ENCODE measurements around the gene FAM180A. TPM values are rescaled to one million over a fixed set of nuclear protein-coding genes. Genes with fewer than 3 reads are reported as not detected.

FAM180A gene
- total and polyA plus RNA-seq, 2 donors (not counting 1 experiment from before 2014, with no cell fraction given), result not detected

DNA sequence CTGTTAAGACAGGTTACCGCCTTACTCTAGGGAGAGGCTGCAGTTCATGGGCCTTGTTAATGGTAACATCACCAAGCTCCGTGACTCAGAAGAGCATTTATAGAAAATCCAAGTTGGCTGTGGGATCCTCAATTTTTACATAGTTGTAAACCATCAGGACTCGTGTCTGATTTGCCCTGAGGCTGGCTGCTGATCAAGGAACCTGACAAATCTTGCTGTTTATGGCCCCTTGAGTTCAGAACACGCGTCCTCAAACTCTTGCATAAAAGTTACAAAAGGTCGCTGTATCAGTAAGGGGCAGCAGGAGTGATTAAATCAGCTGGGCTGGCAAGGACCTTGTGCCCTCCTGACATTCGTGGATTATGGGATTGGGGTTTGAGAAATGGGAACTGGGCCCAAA, 25.2 kb downstream of the FAM180A start:
- ATAC-seq (ENCODE audit: low read depth) (no peak), DNase-seq (no peak)
- no peak overlapping the region for H3K4me3 Mint-ChIP-seq
- Histone ChIP-seq H3K27ac (ENCODE audit: low read length in 2 of 2) (no peak overlapping the region), H2AFZ (ENCODE audit: insufficient read depth, low read depth, low read length, poor library complexity, severe bottlenecking) (no peak overlapping the region), H3K4me2 (replicated peaks; ENCODE audit: low read depth, low read length, poor library complexity, severe bottlenecking) (no peak overlapping the region), H3K27me3 (replicated peaks in 1 of 4; ENCODE audit: control extremely low read depth in 1 of 4, control insufficient read depth in 3 of 4, insufficient read depth in 4 of 4, low read length in 3 of 4) (peaks cover 0 to 3% (median 0%) of the 10 kb centered on the region in 4 experiments), H3K36me3 (replicated peaks in 1 of 2; ENCODE audit: control extremely low read depth in 1 of 2, control insufficient read depth in 1 of 2, extremely low read depth in 1 of 2, insufficient read depth in 2 of 2, low read length in 1 of 2) (no peaks in the 10 kb centered on the region), H4K20me1 (ENCODE audit: control insufficient read depth, insufficient read depth, low read length, poor library complexity, severe bottlenecking) (no peaks in the 10 kb centered on the region), H3K79me2 (ENCODE audit: control insufficient read depth, insufficient read depth, low read length) (no peaks in the 10 kb centered on the region), H3K4me1 (ENCODE audit: control insufficient read depth in 2 of 2, insufficient read depth in 2 of 2, low read length in 2 of 2) (no peaks in the 10 kb centered on the region), H3K9ac (ENCODE audit: low read length) (no peak overlapping the region), H3K4me3 (ENCODE audit: control extremely low read depth in 1 of 5, extremely low read depth in 1 of 5, insufficient read depth in 1 of 5, low read depth in 2 of 5, low read length in 4 of 5) (no peak overlapping the region), H3K9me3 (ENCODE audit: control extremely low read depth in 1 of 3, control insufficient read depth in 2 of 3, insufficient read depth in 1 of 3, low read length in 2 of 3) (no peaks in the 10 kb centered on the region)
- no peak overlapping the region for H3K27ac Mint-ChIP-seq
- CTCF ChIA-PET, result no interaction called here
- POLR2A ChIA-PET, result interaction anchor here (0.8 kb wide), 1 partner anchor 9 kb away, joined by 4 read pairs; no protein-coding TSS in a partner anchor
- H3K9me3 Mint-ChIP-seq (ENCODE audit: insufficient read depth), result no peaks in the 10 kb centered on the region
- TF ChIP-seq, protein P1, sequence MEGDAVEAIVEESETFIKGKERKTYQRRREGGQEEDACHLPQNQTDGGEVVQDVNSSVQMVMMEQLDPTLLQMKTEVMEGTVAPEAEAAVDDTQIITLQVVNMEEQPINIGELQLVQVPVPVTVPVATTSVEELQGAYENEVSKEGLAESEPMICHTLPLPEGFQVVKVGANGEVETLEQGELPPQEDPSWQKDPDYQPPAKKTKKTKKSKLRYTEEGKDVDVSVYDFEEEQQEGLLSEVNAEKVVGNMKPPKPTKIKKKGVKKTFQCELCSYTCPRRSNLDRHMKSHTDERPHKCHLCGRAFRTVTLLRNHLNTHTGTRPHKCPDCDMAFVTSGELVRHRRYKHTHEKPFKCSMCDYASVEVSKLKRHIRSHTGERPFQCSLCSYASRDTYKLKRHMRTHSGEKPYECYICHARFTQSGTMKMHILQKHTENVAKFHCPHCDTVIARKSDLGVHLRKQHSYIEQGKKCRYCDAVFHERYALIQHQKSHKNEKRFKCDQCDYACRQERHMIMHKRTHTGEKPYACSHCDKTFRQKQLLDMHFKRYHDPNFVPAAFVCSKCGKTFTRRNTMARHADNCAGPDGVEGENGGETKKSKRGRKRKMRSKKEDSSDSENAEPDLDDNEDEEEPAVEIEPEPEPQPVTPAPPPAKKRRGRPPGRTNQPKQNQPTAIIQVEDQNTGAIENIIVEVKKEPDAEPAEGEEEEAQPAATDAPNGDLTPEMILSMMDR (IDR thresholded peaks at IDR 0.05), result no peak
- no peak for TF ChIP-seq EZH2 (IDR thresholded peaks at IDR 0.05; ENCODE audit: borderline replicate concordance, insufficient read depth, low read depth, low read length, poor library complexity, severe bottlenecking)
- H3K4me1 Mint-ChIP-seq, result no peaks in the 10 kb centered on the region
- WGBS (ENCODE audit: insufficient coverage), result 93% methylated on average over 6 of the region's 7 CpGs
- H3K27me3 Mint-ChIP-seq, result peaks cover 30% of the 10 kb centered on the region
- intact Hi-C loops (cut with micrococcal nuclease), result no loop called here

DNA sequence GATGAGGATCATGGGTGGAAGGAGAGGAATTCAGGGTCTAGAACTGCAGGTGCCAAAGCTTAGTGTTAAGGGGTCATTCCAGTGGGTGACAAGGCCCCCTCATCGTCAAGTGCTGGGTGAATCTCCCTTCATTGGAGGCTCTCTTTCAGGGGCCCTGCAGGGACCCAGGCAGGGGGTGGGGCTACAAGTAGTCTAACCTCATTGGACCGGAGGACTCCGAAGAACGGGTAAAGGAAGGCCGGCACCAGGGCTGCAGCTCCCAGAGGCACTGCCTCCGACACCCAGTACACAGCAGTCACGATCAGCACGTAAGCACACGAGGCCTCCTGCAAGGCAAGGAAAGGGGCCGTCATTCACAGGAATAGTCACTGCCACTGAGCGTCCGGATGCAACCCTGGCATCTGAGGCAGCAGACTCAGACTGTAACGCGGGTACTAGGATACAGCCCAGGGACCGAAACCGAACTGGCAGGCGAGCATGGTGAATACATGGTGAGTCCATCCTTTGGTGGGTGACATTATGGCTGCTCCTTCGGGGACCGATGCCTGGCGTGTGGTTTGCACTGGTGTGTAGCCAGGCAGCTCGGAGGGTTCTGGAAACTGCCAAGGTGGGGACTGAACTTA, 27.3 kb downstream of the FAM180A start:
- intact Hi-C loops (cut with micrococcal nuclease), result no loop called here
- H3K27me3 ChIP-seq (replicated peaks in 1 of 4; ENCODE audit: control extremely low read depth in 1 of 4, control insufficient read depth in 3 of 4, insufficient read depth in 4 of 4, low read length in 3 of 4), result peaks cover 0 to 3% (median 0%) of the 10 kb centered on the region in 4 experiments
- TF ChIP-seq EZH2 (IDR thresholded peaks at IDR 0.05; ENCODE audit: borderline replicate concordance, insufficient read depth, low read depth, low read length, poor library complexity, severe bottlenecking), result no peak
- H4K20me1 ChIP-seq (ENCODE audit: control insufficient read depth, insufficient read depth, low read length, poor library complexity, severe bottlenecking), result no peaks in the 10 kb centered on the region
- H2AFZ ChIP-seq (ENCODE audit: insufficient read depth, low read depth, low read length, poor library complexity, severe bottlenecking), result no peak overlapping the region
- H3K9me3 ChIP-seq (ENCODE audit: control extremely low read depth in 1 of 3, control insufficient read depth in 2 of 3, insufficient read depth in 1 of 3, low read length in 2 of 3), result no peaks in the 10 kb centered on the region
- H3K4me1 Mint-ChIP-seq, result no peaks in the 10 kb centered on the region
- H3K36me3 ChIP-seq (replicated peaks in 1 of 2; ENCODE audit: control extremely low read depth in 1 of 2, control insufficient read depth in 1 of 2, extremely low read depth in 1 of 2, insufficient read depth in 2 of 2, low read length in 1 of 2), result no peaks in the 10 kb centered on the region
- H3K4me1 ChIP-seq (ENCODE audit: control insufficient read depth in 2 of 2, insufficient read depth in 2 of 2, low read length in 2 of 2), result no peaks in the 10 kb centered on the region
- no peak for ATAC-seq (ENCODE audit: low read depth)
- no peak overlapping the region for H3K4me3 Mint-ChIP-seq
- peaks cover 35% of the 10 kb centered on the region for H3K27me3 Mint-ChIP-seq
- H3K9ac ChIP-seq (ENCODE audit: low read length), result no peak overlapping the region
- POLR2A ChIA-PET, result no interaction called here
- no peak overlapping the region for H3K4me3 ChIP-seq (ENCODE audit: control extremely low read depth in 1 of 5, extremely low read depth in 1 of 5, insufficient read depth in 1 of 5, low read depth in 2 of 5, low read length in 4 of 5)
- H3K27ac ChIP-seq (ENCODE audit: low read length in 2 of 2), result no peak overlapping the region
- H3K9me3 Mint-ChIP-seq (ENCODE audit: insufficient read depth), result no peaks in the 10 kb centered on the region
- CTCF ChIA-PET, result interaction anchor here (0.9 kb wide), 1 partner anchor 10 kb away, joined by 3 read pairs; no protein-coding TSS in a partner anchor
- H3K27ac Mint-ChIP-seq, result no peak overlapping the region
- DNase-seq, result no peak
- WGBS (ENCODE audit: insufficient coverage), result 96% methylated on average over 21 of the region's 21 CpGs
- H3K79me2 ChIP-seq (ENCODE audit: control insufficient read depth, insufficient read depth, low read length), result no peaks in the 10 kb centered on the region
- no peak overlapping the region for H3K4me2 ChIP-seq (replicated peaks; ENCODE audit: low read depth, low read length, poor library complexity, severe bottlenecking)

All from B cell (primary cell).